K562 (cell line): ENCODE measurements around the gene PXN. TPM values are rescaled to one million over a fixed set of nuclear protein-coding genes. Genes with fewer than 3 reads are reported as not detected.

Experiments
- FOXK2 ChIP-seq, 2 experiments: fragments of 450-650 bp; IDR thresholded peaks in 1 of 2; conservative IDR thresholded peaks in 1 of 2; 2 replicates each; pipeline ENCODE4 v1.6.1; 2016; ENCODE audit warnings: low read depth in 2 of 2, mild to moderate bottlenecking in 1 of 2
- NBN ChIP-seq: fragments of 450-650 bp; IDR thresholded peaks from 2 replicates; pipeline ENCODE4 v1.6.1; 2016; ENCODE audit warnings: low read depth, mild to moderate bottlenecking
- polyA plus RNA-seq, 8 experiments: library from polyadenylated mRNA; depleted of rRNA in 4 of 8; stranded (reverse) in 5 of 8; unstranded in 3 of 8; fragments of >200 nt; fragmentation: Nextera tagmentation in 2 of 8; fragmentation: Illumina TruSeq in 1 of 8; extraction: Ambion mirVana in 2 of 8; extraction: Trizol in 1 of 8; gene quantifications; 2 replicates each; pipeline versions ENCODE4 v1.2.1 to v1.2.3, GENCODE V29; 2011 to 2014; ENCODE audit warnings: inconsistent platforms in 1 of 8, missing spikeins in 1 of 8
- total RNA-seq, 7 experiments: library from RNA; depleted of rRNA in 6 of 7; stranded (reverse); fragments of >200 nt in 6 of 7; fragmentation: Illumina TruSeq in 2 of 7; extraction: Trizol in 2 of 7; gene quantifications; 2 replicates each; pipeline versions ENCODE4 v1.2.1 to v1.2.3, GENCODE V29; 2011 to 2021; ENCODE audit warnings: low replicate concordance in 1 of 7
- TF ChIP-seq, protein P1 (sequence below): fragments of 450-650 bp; formaldehyde crosslinking; IDR thresholded peaks from 2 replicates; pipeline ENCODE4 v1.4.0; 2022; ENCODE audit warnings: missing genetic modification characterization
- TF ChIP-seq, protein P2 (sequence below): fragments of 250-450 bp; sonication (Bioruptor Pico); IDR thresholded peaks from 2 replicates; pipeline ENCODE4 v1.4.0; 2020
- TF ChIP-seq, protein P3 (sequence below): fragments of 200-800 bp; sonication (Bioruptor generic); IDR thresholded peaks from 2 replicates; pipeline ENCODE4 v1.6.1; 2016; ENCODE audit warnings: missing genetic modification characterization, missing compliant biosample characterization
- TF ChIP-seq, protein P4 (sequence below): fragments of 250-450 bp; sonication (Bioruptor Pico); IDR thresholded peaks from 2 replicates; pipeline ENCODE4 v1.5.0; 2021; ENCODE audit warnings: mild to moderate bottlenecking, moderate library complexity

The PXN gene
- total and polyA plus RNA-seq, 9 of the 15 experiments (the other 6 are each of a cell fraction or from before 2014, with no cell fraction given): 4.0 to 74.1 (median 18.6) TPM

DNA sequence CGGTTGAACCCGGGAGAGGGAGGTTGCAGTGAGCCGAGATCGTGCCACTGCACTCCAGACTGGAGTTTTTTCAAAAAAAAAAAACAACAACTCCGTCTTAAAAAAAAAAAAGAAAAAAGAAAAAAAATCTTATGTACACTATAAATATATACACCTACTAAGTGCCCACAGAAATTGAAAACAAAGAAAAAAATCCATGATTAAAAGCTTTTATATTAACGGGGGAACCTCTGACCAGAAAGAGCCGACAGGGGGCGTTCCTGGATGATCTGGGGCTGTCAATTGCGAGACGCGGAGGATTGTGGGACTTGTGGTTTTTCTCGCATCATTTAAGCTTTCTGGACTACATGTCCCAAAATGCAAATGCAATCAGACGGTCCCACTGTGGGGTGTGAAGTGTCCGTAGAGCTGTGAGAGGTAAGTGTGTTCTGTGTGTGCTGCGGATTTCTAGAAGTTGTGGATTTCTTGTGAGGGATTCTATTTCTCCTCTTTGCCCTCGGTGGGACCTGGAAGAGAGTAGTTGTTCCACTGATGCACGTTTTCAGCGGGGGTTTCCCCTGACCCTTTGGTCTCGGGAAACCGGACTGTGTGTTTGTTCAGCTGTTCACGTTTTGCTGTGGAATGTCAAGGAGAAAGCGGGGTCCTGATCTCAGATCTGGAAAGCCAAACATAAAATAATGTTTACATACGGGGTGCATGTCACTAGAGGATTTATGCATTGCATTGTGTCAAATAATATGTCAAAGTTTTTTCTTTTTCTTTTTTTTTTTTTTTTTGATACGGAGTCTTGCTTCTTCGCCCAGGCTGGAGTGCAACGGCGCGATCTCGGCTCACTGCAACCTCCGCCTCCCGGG lies 36.7 kb upstream of the PXN start, which contains the start of gene SIRT4 (continued):
- TF ChIP-seq, protein P1, sequence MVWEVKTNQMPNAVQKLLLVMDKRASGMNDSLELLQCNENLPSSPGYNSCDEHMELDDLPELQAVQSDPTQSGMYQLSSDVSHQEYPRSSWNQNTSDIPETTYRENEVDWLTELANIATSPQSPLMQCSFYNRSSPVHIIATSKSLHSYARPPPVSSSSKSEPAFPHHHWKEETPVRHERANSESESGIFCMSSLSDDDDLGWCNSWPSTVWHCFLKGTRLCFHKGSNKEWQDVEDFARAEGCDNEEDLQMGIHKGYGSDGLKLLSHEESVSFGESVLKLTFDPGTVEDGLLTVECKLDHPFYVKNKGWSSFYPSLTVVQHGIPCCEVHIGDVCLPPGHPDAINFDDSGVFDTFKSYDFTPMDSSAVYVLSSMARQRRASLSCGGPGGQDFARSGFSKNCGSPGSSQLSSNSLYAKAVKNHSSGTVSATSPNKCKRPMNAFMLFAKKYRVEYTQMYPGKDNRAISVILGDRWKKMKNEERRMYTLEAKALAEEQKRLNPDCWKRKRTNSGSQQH: 0 out of 2 replicates have a peak, but pooled peaks have one; percentile 16
- TF ChIP-seq, protein P2, sequence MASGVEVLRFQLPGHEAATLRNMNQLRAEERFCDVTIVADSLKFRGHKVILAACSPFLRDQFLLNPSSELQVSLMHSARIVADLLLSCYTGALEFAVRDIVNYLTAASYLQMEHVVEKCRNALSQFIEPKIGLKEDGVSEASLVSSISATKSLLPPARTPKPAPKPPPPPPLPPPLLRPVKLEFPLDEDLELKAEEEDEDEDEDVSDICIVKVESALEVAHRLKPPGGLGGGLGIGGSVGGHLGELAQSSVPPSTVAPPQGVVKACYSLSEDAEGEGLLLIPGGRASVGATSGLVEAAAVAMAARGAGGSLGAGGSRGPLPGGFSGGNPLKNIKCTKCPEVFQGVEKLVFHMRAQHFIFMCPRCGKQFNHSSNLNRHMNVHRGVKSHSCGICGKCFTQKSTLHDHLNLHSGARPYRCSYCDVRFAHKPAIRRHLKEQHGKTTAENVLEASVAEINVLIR (CRISPR knock-in tag): no peak
- TF ChIP-seq NBN (peak; percentile 74), FOXK2 (conservative IDR thresholded peaks at IDR 0.05 in 1 of 2, IDR thresholded peaks at IDR 0.05 in 1 of 2; ENCODE audit: low read depth in 2 of 2) (peak; percentile 74 to 99)
- TF ChIP-seq, protein P3, sequence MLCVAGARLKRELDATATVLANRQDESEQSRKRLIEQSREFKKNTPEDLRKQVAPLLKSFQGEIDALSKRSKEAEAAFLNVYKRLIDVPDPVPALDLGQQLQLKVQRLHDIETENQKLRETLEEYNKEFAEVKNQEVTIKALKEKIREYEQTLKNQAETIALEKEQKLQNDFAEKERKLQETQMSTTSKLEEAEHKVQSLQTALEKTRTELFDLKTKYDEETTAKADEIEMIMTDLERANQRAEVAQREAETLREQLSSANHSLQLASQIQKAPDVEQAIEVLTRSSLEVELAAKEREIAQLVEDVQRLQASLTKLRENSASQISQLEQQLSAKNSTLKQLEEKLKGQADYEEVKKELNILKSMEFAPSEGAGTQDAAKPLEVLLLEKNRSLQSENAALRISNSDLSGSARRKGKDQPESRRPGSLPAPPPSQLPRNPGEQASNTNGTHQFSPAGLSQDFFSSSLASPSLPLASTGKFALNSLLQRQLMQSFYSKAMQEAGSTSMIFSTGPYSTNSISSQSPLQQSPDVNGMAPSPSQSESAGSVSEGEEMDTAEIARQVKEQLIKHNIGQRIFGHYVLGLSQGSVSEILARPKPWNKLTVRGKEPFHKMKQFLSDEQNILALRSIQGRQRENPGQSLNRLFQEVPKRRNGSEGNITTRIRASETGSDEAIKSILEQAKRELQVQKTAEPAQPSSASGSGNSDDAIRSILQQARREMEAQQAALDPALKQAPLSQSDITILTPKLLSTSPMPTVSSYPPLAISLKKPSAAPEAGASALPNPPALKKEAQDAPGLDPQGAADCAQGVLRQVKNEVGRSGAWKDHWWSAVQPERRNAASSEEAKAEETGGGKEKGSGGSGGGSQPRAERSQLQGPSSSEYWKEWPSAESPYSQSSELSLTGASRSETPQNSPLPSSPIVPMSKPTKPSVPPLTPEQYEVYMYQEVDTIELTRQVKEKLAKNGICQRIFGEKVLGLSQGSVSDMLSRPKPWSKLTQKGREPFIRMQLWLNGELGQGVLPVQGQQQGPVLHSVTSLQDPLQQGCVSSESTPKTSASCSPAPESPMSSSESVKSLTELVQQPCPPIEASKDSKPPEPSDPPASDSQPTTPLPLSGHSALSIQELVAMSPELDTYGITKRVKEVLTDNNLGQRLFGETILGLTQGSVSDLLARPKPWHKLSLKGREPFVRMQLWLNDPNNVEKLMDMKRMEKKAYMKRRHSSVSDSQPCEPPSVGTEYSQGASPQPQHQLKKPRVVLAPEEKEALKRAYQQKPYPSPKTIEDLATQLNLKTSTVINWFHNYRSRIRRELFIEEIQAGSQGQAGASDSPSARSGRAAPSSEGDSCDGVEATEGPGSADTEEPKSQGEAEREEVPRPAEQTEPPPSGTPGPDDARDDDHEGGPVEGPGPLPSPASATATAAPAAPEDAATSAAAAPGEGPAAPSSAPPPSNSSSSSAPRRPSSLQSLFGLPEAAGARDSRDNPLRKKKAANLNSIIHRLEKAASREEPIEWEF: no peak
- TF ChIP-seq, protein P4, sequence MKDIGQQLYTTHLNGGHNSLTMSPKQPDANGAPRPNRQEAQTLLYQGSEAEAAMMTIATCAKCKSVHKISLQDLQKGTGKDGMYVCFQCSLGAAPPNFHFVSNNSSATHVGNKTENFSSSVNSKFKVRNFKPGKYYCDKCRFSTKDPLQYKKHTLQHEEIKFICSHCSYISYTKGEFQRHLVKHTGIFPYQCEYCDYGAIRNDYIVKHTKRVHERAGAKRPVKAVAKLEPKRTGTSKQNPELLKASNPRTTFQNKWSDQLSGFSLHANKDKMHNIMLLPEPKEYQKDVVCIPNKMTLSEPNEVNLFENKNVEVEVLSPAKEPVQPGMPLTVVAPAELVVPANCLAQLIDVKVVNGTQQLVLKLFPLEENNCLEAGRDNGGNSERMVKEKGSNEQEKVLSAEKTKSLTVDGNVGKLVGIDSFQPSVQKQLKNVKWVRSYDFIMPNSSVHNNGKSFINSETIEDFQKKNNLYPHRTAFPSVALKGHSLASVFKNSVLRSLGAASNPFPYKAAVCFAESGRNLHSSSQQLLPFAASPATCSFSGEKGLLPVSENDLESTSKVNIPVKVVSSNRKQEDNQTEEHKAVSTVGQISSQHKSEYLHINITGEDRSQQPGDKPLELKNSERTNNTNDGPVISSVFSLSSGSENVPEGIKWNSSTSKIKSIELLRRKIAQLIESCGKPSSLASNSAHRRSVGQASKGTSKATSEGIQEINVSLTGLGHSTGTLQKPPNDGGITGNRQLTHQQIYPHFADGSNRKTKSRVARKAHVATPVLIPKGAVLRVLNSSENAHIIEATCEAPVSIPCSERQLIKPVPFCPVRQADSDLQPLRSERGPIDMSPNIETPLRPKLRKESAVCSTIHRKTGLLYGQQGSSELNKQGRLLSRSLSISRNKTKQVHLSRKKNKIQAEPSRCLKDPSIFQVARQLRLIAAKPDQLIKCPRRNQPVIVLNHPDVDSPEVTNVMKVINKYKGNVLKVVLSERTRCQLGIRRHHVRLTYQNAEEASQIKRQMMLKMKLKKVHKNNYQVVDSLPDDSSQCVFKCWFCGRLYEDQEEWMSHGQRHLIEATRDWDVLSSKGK (CRISPR knock-in tag): no peak
